Tibial nerve (tissue), 4 donors: ENCODE data around the gene ELMO2. TPM values are rescaled to one million over a fixed set of nuclear protein-coding genes. Genes with fewer than 3 reads are reported as not detected.
A peak's percentile ranks its signal among the peaks of the same experiment; 100 is the strongest.

ENCODE experiments used
- DNase-seq, 2 donors: peaks; one replicate each; pipeline ENCODE4 v3.0.0-alpha.2; 2019; ENCODE audit warnings: low spot score in 2 of 2
- H3K27ac ChIP-seq, 4 donors: fragments of 200-600 bp; sonication (generic) in 3 of 4; one replicate each; pipeline ENCODE4 v1.5.1; 2017 to 2019; ENCODE audit warnings: mild to moderate bottlenecking in 1 of 4
- H3K27me3 ChIP-seq, 2 donors: fragments of 200-600 bp; sonication (generic) in 1 of 2; one replicate each; pipeline versions ENCODE4 v1.5.1 to v1.6.0; 2017 to 2019
- H3K36me3 ChIP-seq, 3 donors: fragments of 200-600 bp; sonication (generic); one replicate each; pipeline ENCODE4 v1.5.1; 2018 to 2019
- H3K4me1 ChIP-seq, 4 donors: fragments of 200-600 bp; sonication (generic) in 3 of 4; one replicate each; pipeline ENCODE4 v1.5.1; 2017 to 2019
- H3K4me3 ChIP-seq, 4 donors: fragments of 200-600 bp; sonication (generic) in 3 of 4; one replicate each; pipeline ENCODE4 v1.5.1; 2017 to 2019; ENCODE audit warnings: mild to moderate bottlenecking in 1 of 4, moderate library complexity in 1 of 4
- H3K9me3 ChIP-seq, 4 donors: fragments of 200-600 bp; sonication (generic) in 3 of 4; one replicate each; pipeline ENCODE4 v1.5.1; 2017 to 2019
- EP300 ChIP-seq, 2 donors: sonication (generic); formaldehyde crosslinking; IDR thresholded peaks; one replicate each; pipeline ENCODE4 v1.6.1; 2017; ENCODE audit warnings: antibody characterized with exemption in 2 of 2, mild to moderate bottlenecking in 1 of 2
- POLR2A ChIP-seq, 2 donors: fragments of 450-650 bp; IDR thresholded peaks; one replicate each; pipeline ENCODE4 v1.6.1; 2017; ENCODE audit warnings: antibody characterized with exemption in 2 of 2, mild to moderate bottlenecking in 2 of 2, moderate library complexity in 2 of 2
- WGBS, 2 donors: methylation state at CpG; one replicate each; pipeline ENCODE4 v1.1.5; 2018; 5-methylcytosine and 5-hydroxymethylcytosine counted together
- total RNA-seq, 4 donors: library from RNA; depleted of rRNA; stranded (reverse); fragments of >200 nt; gene quantifications; one replicate each; pipeline ENCODE4 v1.1.0, GENCODE V29; 2016
- TF ChIP-seq, protein P1 (sequence below), 5 experiments: fragments of 200-600 bp in 3 of 5; fragments of 450-650 bp in 2 of 5; sonication (generic) in 3 of 5; IDR thresholded peaks; one replicate each; pipeline ENCODE4 v1.5.1; 2016 to 2019; ENCODE audit warnings: antibody characterized with exemption in 5 of 5, mild to moderate bottlenecking in 3 of 5, moderate library complexity in 2 of 5

Gene ELMO2
- total RNA-seq, 4 donors from 2014 or later = 56.7 to 78.9 (median 70.5) TPM

DNA sequence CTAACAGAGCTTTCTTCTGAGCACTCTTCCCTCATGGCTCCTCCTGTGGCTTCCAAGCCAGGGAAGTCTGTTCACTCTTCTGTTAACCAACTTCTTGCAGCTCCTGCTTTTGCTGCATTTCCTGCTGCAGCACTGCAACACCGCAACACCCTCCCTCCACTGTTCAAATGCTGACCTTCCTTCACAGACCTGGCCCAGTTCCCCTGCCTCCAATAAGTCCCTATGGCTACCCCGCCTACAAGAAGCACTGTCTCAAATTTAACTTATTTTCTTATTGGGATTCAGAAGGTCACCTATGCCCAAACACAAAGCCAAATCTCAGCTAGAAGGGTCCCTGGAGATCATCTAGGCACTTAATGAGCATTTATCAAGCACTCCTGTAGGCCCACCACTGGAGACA, 44.6 kb downstream of the ELMO2 start:
- TF ChIP-seq, protein P1, sequence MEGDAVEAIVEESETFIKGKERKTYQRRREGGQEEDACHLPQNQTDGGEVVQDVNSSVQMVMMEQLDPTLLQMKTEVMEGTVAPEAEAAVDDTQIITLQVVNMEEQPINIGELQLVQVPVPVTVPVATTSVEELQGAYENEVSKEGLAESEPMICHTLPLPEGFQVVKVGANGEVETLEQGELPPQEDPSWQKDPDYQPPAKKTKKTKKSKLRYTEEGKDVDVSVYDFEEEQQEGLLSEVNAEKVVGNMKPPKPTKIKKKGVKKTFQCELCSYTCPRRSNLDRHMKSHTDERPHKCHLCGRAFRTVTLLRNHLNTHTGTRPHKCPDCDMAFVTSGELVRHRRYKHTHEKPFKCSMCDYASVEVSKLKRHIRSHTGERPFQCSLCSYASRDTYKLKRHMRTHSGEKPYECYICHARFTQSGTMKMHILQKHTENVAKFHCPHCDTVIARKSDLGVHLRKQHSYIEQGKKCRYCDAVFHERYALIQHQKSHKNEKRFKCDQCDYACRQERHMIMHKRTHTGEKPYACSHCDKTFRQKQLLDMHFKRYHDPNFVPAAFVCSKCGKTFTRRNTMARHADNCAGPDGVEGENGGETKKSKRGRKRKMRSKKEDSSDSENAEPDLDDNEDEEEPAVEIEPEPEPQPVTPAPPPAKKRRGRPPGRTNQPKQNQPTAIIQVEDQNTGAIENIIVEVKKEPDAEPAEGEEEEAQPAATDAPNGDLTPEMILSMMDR (IDR thresholded peaks at IDR 0.05) = no peak
- no peak for TF ChIP-seq POLR2A (IDR thresholded peaks at IDR 0.05)
- TF ChIP-seq EP300 (IDR thresholded peaks at IDR 0.05) = no peak
- peaks cover 0 to 32% (median 0%) of the 10 kb centered on the region in 3 donors for H3K36me3 ChIP-seq
- DNase-seq = no peak
- H3K4me1 ChIP-seq = peaks cover 0 to 91% (median 34%) of the 10 kb centered on the region in 4 donors
- peak overlapping the region in 1 of 4 donors; percentile 100 for H3K27ac ChIP-seq
- 76 to 87% methylated on average over 2 of the region's 2 CpGs for WGBS, 2 donors
- no peak overlapping the region for H3K4me3 ChIP-seq
- H3K9me3 ChIP-seq = no peaks in the 10 kb centered on the region
- no peaks in the 10 kb centered on the region for H3K27me3 ChIP-seq

DNA sequence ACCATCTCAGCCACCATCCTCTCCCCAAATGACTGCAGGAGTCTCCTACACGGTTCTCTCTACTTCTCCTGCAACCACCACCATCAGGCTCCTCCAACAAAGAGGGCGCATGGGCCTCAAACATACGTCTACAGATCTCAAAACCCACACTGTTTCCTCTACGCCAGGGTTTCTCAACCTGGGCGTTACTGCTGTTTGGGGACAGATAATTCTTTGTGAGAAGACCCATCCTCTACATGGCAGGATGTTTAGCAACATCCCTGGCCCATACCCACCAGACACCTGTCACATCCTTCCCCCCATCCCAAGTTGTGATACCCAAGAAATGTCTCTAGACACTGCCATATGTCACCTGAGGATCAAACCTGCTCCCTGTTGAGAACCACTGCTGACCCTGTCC, 45.0 kb downstream of the ELMO2 start:
- no peaks in the 10 kb centered on the region for H3K27me3 ChIP-seq
- WGBS, 2 donors = 72 to 73% methylated on average over 5 of the region's 5 CpGs
- no peak for TF ChIP-seq POLR2A (IDR thresholded peaks at IDR 0.05)
- TF ChIP-seq EP300 (IDR thresholded peaks at IDR 0.05) = no peak
- TF ChIP-seq, protein P1 (IDR thresholded peaks at IDR 0.05) = no peak
- H3K4me3 ChIP-seq = no peak overlapping the region
- no peak overlapping the region for H3K27ac ChIP-seq
- H3K9me3 ChIP-seq = no peaks in the 10 kb centered on the region
- DNase-seq = no peak
- peaks cover 0 to 28% (median 0%) of the 10 kb centered on the region in 3 donors for H3K36me3 ChIP-seq
- H3K4me1 ChIP-seq = peaks cover 0 to 93% (median 39%) of the 10 kb centered on the region in 4 donors

DNA sequence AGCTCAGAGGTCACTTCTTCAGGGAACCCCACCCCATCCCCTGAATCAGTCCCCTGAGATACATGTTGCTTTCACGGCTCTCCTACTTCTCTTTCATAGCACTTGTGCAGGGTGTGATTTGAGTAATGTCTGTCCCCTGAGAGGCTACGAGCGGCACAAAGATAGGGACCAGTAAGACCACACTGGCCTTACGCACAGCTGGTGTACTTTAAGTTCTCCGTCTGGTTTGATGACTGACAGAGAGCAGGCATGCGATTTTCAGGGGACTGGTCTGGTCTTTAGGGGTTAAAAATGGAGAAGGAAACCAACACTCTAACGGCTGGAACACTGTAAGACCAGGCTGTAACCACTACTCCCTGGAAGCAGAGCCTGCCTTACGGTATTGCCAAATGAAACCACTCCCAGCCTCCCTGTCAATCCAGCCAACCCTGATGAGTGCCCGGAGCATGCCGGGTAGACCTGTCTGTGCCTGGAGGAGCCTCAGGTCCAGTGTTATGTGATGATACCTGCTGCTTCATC, 47.1 kb downstream of the ELMO2 start:
- Histone ChIP-seq H3K4me1 (peaks cover 0 to 86% (median 40%) of the 10 kb centered on the region in 4 donors), H3K4me3 (no peak overlapping the region), H3K27me3 (no peaks in the 10 kb centered on the region), H3K36me3 (peaks cover 0 to 34% (median 0%) of the 10 kb centered on the region in 3 donors), H3K9me3 (no peaks in the 10 kb centered on the region), H3K27ac (peak overlapping the region in 1 of 4 donors; percentile 30)
- DNase-seq = no peak
- 58 to 62% methylated on average over 10 of the region's 10 CpGs for WGBS, 2 donors
- TF ChIP-seq EP300 (IDR thresholded peaks at IDR 0.05) = no peak
- no peak for TF ChIP-seq POLR2A (IDR thresholded peaks at IDR 0.05)
- TF ChIP-seq, protein P1 (IDR thresholded peaks at IDR 0.05) = no peak

DNA sequence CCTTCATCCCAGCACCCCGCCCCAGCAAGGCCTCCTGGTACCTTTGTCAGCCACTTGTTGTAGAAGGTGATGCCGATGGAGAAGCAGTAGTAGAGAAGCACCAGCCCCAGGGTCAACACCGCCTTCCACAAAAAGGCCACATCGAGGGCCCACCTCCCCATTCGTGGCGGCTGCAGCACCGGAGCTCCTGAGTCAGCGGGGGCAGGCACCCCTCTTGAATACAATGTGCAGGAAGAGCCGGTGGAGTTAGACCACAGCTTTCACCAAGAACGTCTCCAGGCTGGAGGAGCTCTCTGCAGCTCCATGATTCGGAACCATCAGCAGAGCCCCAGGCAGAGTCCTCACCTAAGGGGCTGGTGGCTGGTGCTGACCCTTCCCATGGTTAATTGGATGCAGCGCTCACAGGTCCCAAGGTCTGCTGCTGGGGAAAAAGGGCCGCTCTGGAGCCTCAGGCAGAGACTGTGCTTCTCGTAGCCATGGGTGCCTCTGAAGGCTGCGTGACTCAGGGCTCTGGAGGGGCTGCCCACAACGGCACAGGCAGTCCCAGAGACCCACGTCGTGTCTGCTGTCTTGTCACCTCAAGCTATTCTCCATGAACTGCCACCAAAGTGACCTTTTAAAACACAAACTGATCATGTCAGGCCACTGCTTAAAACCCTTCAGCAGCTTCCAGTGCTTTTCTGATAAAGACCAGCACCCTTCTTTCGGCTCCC, 47.9 kb downstream of the ELMO2 start:
- Histone ChIP-seq H3K4me3 (no peak overlapping the region), H3K4me1 (peaks cover 0 to 83% (median 38%) of the 10 kb centered on the region in 4 donors), H3K9me3 (no peaks in the 10 kb centered on the region), H3K36me3 (peaks cover 0 to 42% (median 0%) of the 10 kb centered on the region in 3 donors), H3K27ac (peak overlapping the region in 2 of 4 donors; percentile 20 to 78), H3K27me3 (no peaks in the 10 kb centered on the region)
- no peak for TF ChIP-seq EP300 (IDR thresholded peaks at IDR 0.05)
- no peak for TF ChIP-seq POLR2A (IDR thresholded peaks at IDR 0.05)
- TF ChIP-seq, protein P1 (IDR thresholded peaks at IDR 0.05) = no peak
- DNase-seq = no peak
- 78 to 83% methylated on average over 8 to 19 of the region's 19 CpGs for WGBS, 2 donors

DNA sequence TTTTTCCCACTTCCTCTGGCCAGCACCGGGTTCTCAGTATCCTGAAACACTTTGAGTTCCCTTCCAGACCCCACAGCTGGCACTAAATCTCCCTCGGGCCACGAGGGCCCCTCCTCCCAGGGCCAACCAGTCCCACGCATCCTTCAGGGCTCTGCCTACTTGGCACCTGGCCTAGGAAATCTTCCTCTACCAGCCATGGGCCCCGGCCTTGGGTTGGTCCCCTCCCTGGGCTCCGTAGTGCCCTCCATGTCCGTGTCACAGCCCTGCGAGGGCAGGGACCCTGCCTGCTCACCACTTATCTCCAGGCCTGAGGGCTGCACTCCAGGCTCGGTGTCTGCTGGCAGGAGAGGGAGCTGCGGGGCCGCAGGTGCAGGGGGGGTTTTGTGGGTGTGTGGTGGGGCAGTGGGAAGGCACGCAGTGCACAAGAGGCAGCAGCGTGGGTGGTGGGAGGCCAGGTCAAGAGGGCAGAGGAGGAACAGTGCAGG, 49.3 kb downstream of the ELMO2 start:
- no peak for TF ChIP-seq POLR2A (IDR thresholded peaks at IDR 0.05)
- TF ChIP-seq, protein P1 (IDR thresholded peaks at IDR 0.05) = no peak
- no peak for TF ChIP-seq EP300 (IDR thresholded peaks at IDR 0.05)
- H3K4me1 ChIP-seq = peaks cover 0 to 69% (median 27%) of the 10 kb centered on the region in 4 donors
- peak overlapping the region in 1 of 4 donors; percentile 4 for H3K4me3 ChIP-seq

More for the DNA sequence above, 49.3 kb downstream of the ELMO2 start:
- Histone ChIP-seq H3K9me3 (no peaks in the 10 kb centered on the region), H3K36me3 (peaks cover 0 to 53% (median 0%) of the 10 kb centered on the region in 3 donors), H3K27ac (peak overlapping the region in 3 of 4 donors; percentile 62 to 78 (median 76)), H3K27me3 (no peaks in the 10 kb centered on the region)
- no peak for DNase-seq
- WGBS, 2 donors = 0 to 1% methylated on average over 8 to 13 of the region's 13 CpGs
